Activated CD4-positive, alpha-beta T cell treated with anti-CD3 and anti-CD28 coated beads for 36 hours (primary cell): Measurements from ENCODE around the gene RSL1D1. TPM values are rescaled to one million over a fixed set of nuclear protein-coding genes. Genes with fewer than 3 reads are reported as not detected.

Experiments
- ATAC-seq: fragments of 200-7000 bp; cut with Tn5 transposase; one replicate; pipeline ENCODE4 v1.10.0; 2021; ENCODE audit warnings: mild to moderate bottlenecking, moderate library complexity
- CTCF ChIA-PET: fragments of 350-600 bp; sonication (Branson Sonifier 250); formaldehyde crosslinking; loops from one replicate; lab custom pipeline; 2021; ENCODE audit warnings: antibody characterized with exemption; lab: Charles Lee
- POLR2A ChIA-PET: fragments of 350-600 bp; sonication (Branson Sonifier 250); formaldehyde crosslinking; loops from one replicate; lab custom pipeline; 2021; ENCODE audit warnings: antibody characterized with exemption, inconsistent platforms; lab: Charles Lee
- DNase-seq: peaks from one replicate; pipeline ENCODE4 v3.0.0-alpha.2; 2020
- H3K27ac Mint-ChIP-seq: one replicate; pipeline ENCODE4 v1.8.0; 2021; ENCODE audit warnings: mixed read lengths
- H3K27me3 Mint-ChIP-seq: one replicate; pipeline ENCODE4 v1.8.0; 2021; ENCODE audit warnings: mixed read lengths
- H3K36me3 Mint-ChIP-seq: one replicate; pipeline ENCODE4 v1.8.0; 2021; ENCODE audit warnings: low read depth, mixed read lengths
- H3K4me1 Mint-ChIP-seq: one replicate; pipeline ENCODE4 v1.8.0; 2021; ENCODE audit warnings: mixed read lengths
- H3K4me3 Mint-ChIP-seq: one replicate; pipeline ENCODE4 v1.8.0; 2021; ENCODE audit warnings: mild to moderate bottlenecking, moderate library complexity, mixed read lengths
- H3K9me3 Mint-ChIP-seq: one replicate; pipeline ENCODE4 v1.8.0; 2021; ENCODE audit warnings: low read depth, mixed read lengths
- intact Hi-C, 2 experiments: fragments of 100-400 bp; cut with DNase I in 1 of 2; cut with micrococcal nuclease in 1 of 2; formaldehyde crosslinking; loops; one replicate each; pipeline versions ENCODE4 v1.14.2 to v1.15.1; 2022 to 2024; cut with DNase I, micrococcal nuclease
- total RNA-seq, 2 experiments: library from RNA; stranded (reverse); gene quantifications; one replicate each; pipeline ENCODE4 v1.2.3, GENCODE V29; 2021

RSL1D1 gene
- total RNA-seq = 100 to 1,000 TPM; 369 to 466 TPM

DNA sequence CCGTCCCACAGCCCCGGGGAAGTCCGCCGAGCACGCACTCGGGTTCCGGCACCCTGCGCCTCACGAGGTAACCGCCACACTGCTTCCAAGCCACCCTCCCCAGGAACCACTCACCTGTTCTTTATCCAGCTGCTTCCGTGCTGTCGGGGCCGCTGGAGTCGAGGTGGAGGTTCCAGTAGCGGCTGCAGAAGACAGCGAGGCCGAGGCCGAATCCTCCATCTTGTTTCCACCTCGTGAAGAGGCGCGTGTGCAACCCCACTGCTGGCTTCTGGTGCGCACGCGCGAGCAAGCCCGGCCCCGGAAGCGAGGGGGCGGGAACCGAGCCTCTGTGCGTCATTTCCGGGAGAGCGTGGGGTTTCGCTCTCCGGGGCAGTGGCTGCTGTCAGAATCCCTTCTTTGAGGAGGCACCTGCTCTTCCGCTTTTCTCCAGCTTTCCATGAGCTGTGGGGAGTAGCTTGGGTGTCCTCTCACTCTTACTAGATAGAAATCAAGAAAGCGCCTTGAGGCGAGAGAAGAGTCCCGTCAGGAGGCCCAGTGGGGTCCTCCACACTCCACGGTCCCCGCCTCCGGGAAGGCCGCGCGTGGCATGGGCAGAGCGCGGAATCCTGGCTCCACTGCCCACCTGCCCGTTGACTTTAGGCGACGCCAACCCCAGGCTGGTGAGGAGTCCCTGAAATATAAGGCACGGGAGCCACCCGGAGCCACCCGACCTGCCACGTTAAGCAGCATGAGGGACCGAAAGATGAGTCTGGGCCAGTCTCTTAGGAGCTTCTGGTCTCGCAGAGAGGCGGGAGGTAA lies at the start of gene RSL1D1:
Gene RSL1D1, minus strand, starts transcription at position 249 of the 798 bp plus-strand sequence. Its CDS starts 30 bp downstream, at position 219.
- intact Hi-C loops = loop anchor here (1.0 to 5.0 kb wide), 13 partner anchors 54 to 951 kb away; partner anchors contain the start of genes TXNDC11 (in 2 of the 2), ZC3H7A (in 2 of the 2), CLEC16A (in 1 of the 2) and CPPED1 (in 1 of the 2)
- peak within 1 kb of the TSS; percentile 99 for H3K4me3 Mint-ChIP-seq
- POLR2A ChIA-PET = interaction anchor here (0.6 to 1.4 kb wide), 5 partner anchors 54 to 440 kb away, joined by 3 to 4 read pairs (median 3); partner anchors contain the start of gene TXNDC11
- H3K27me3 Mint-ChIP-seq = no peaks in the 10 kb centered on the region
- peak within 1 kb of the TSS; percentile 96 for H3K27ac Mint-ChIP-seq
- ATAC-seq = peak; percentile 85
- H3K9me3 Mint-ChIP-seq = no peaks in the 10 kb centered on the region
- H3K36me3 Mint-ChIP-seq = peaks cover 62% of the 10 kb centered on the region
- CTCF ChIA-PET = interaction anchor here (0.6 to 2.9 kb wide), 7 partner anchors 11 to 269 kb away, joined by 3 to 10 read pairs (median 3); partner anchors contain the start of gene ZC3H7A
- peaks cover 52% of the 10 kb centered on the region for H3K4me1 Mint-ChIP-seq
- peak; percentile 96 for DNase-seq

DNA sequence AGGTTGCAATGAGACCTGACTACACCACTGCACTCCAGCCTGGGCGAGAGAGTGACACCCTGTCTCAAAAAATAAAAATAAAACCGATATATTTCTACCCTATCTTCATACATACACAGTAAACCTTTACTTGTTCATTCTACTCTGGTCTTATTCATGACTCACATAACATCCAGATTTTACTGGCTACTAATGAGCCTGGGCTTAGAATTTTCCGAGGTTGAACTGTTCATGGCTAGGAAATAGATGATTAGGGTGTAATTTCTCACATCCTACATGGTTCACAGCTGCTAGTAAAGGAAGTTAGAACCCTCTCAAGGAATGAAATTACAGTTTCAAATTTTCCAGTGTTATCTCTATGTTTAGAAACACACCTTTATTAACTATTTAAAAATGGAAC lies 49.7 kb upstream of the RSL1D1 start:
- CTCF ChIA-PET = no interaction called here
- intact Hi-C loops = no loop called here
- H3K27ac Mint-ChIP-seq = peak overlapping the region; percentile 71
- no peaks in the 10 kb centered on the region for H3K9me3 Mint-ChIP-seq
- no peak overlapping the region for H3K4me3 Mint-ChIP-seq
- peaks cover 74% of the 10 kb centered on the region for H3K4me1 Mint-ChIP-seq
- H3K36me3 Mint-ChIP-seq = peaks cover 24% of the 10 kb centered on the region
- peak; percentile 70 for ATAC-seq
- H3K27me3 Mint-ChIP-seq = no peaks in the 10 kb centered on the region
- POLR2A ChIA-PET = interaction anchor here (0.7 kb wide), 1 partner anchor 27 kb away, joined by 4 read pairs; no protein-coding TSS in a partner anchor
- DNase-seq = no peak

DNA sequence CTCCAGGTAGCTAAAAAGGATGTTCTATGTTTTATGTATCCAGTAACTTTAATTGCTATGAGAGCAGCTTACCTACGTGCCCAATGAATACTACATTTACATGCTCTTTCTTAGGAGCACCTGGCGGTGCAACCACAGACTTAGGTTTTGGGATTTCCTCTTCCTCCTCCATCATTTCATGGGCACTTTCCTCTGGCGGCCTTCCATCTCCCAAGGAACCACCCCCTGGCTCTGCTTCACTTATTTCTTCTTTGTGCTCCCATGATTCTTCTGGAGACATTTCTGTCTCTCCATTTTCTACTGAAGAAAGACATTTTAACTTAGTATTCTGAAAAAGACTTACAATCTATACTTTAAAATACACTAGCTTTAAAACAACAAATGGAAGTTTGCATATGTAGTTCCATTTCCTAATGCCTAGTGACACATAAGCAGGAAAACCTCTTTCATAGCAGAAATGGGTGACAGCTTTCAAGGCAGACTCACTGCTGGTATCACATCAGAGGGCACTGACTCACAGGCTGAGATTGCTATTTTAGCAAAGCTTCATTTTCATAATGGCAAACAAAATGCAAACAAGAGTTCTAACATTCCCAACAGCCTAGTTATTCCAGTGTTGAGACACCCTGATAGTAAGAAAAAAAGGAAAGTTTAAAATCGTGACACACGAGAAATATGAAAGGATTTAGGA lies 45.3 kb upstream of the RSL1D1 start:
- peak overlapping the region; percentile 77 for H3K27ac Mint-ChIP-seq
- ChIA-PET CTCF (interaction anchor here (0.8 to 1.1 kb wide), 3 partner anchors 19 to 99 kb away, joined by 3 read pairs; partner anchors contain the start of gene GSPT1), POLR2A (interaction anchor here (0.7 kb wide), 1 partner anchor 198 kb away, joined by 3 read pairs; no protein-coding TSS in a partner anchor)
- H3K27me3 Mint-ChIP-seq = no peaks in the 10 kb centered on the region
- peaks cover 29% of the 10 kb centered on the region for H3K36me3 Mint-ChIP-seq
- H3K4me3 Mint-ChIP-seq = no peak overlapping the region
- H3K9me3 Mint-ChIP-seq = no peaks in the 10 kb centered on the region
- H3K4me1 Mint-ChIP-seq = peaks cover 49% of the 10 kb centered on the region
- intact Hi-C loops = no loop called here
- ATAC-seq = peak; percentile 70
- peak; percentile 27 for DNase-seq

DNA sequence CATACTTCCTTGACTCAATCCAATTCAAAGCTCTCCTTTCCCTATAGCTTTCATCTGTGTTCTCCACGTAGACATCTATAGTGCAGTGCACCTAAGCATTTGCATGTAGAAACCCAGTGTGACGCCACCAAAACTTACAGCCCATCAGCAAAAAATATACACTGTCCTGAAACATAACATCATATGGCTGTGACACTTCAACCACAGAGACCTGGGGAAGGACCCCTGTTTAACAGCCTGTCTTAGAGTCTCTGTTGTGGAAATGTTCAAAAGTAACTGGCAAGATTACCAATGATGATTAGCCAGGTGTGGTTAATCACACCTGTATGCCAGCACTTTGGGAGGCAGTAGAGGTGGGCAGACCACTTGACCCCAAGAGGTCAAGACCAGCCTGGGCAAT lies 42.2 kb upstream of the RSL1D1 start:
- CTCF ChIA-PET = interaction anchor here (1.0 kb wide), 1 partner anchor 100 kb away, joined by 3 read pairs; no protein-coding TSS in a partner anchor
- H3K4me3 Mint-ChIP-seq = no peak overlapping the region
- ATAC-seq = no peak
- peaks cover 37% of the 10 kb centered on the region for H3K36me3 Mint-ChIP-seq
- H3K9me3 Mint-ChIP-seq = no peaks in the 10 kb centered on the region
- POLR2A ChIA-PET = interaction anchor here (0.6 to 0.7 kb wide), 2 partner anchors 185 to 187 kb away, joined by 3 read pairs; no protein-coding TSS in a partner anchor
- H3K27me3 Mint-ChIP-seq = no peaks in the 10 kb centered on the region
- peaks cover 21% of the 10 kb centered on the region for H3K4me1 Mint-ChIP-seq
- no peak overlapping the region for H3K27ac Mint-ChIP-seq
- intact Hi-C loops = no loop called here
- no peak for DNase-seq

DNA sequence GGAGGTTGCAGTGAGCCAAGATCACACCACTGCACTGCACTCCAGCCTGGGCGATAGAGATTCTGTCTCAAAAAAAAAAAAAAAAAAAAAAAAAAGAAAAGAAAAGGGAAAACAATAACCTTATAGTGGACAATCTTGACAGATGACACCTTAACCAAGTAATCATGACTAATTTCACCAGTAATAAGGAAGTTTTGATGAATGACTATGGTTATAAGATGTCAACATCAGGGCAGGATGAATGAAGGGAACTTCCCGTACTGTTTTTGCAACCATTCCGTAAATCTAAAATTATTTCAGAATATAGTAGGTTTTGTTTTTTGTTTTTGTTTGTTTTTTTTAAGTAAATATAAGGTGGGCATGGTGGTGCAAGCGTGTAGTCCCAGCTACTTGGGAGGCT lies 41.4 kb upstream of the RSL1D1 start:
- ChIA-PET POLR2A (interaction anchor here (0.6 to 0.7 kb wide), 2 partner anchors 186 to 188 kb away, joined by 3 read pairs; no protein-coding TSS in a partner anchor), CTCF (interaction anchor here (0.6 to 1.0 kb wide), 2 partner anchors 101 to 175 kb away, joined by 3 read pairs; no protein-coding TSS in a partner anchor)
- intact Hi-C loops = no loop called here
- Mint-ChIP-seq H3K4me3 (no peak overlapping the region), H3K4me1 (peaks cover 15% of the 10 kb centered on the region), H3K27me3 (no peaks in the 10 kb centered on the region), H3K27ac (no peak overlapping the region), H3K9me3 (no peaks in the 10 kb centered on the region), H3K36me3 (peaks cover 37% of the 10 kb centered on the region)
- ATAC-seq (no peak), DNase-seq (no peak)

DNA sequence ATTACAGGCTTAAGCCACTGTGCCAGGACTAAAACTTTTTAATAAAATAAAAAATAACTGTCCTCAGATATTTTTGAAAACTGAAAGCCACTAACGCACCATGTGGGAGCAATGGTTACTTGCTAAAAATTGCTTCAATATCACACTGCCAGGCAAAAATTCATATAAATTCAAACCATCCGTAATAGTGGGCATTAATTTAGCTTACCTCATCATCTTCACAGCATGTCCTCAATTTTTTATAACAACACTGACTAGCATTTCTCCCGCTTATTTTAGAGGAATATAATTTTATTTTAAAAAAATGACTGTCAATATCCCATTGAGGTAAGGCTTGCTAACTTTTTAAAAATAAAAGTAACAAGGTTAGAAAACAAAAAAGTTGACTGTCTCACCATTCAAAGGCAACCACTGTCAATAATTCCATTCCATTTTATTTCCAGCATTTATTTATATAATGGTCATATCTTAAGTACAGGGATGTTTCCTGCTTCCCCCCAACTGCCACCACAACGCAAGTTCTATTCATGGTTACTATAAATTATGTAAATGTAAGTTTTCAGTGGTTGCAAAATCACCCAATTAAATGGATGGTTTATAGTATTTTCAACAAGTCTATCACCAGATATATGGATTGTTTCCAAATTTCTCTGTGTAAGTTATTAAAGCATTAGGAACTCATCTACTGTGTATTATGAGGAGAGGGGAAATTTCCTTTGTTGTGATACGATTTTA lies 39.1 kb upstream of the RSL1D1 start:
- Mint-ChIP-seq H3K27me3 (no peaks in the 10 kb centered on the region), H3K9me3 (no peaks in the 10 kb centered on the region), H3K4me1 (no peaks in the 10 kb centered on the region), H3K4me3 (no peak overlapping the region), H3K36me3 (peaks cover 45% of the 10 kb centered on the region), H3K27ac (no peak overlapping the region)
- intact Hi-C loops = no loop called here
- ChIA-PET POLR2A (no interaction called here), CTCF (no interaction called here)
- ATAC-seq (no peak), DNase-seq (no peak)

DNA sequence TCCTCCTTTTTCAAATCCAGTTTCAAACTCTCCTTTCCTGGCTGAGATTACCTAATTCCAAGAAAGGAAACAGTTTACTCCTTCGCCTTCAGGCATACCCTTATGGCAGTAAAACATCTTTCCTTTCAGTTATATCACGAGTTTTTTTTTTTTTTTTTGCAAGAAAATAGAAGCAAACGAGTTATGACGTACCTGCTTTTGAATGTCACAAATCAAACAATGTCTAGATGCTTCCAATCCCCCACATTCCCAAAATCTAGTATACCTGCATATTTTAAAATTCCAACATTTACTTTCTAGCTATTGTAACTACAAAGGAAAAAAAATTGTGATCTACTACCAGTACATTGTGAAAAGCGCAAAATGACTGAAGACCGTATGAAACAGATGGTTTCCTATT lies 35.5 kb upstream of the RSL1D1 start:
- H3K36me3 Mint-ChIP-seq = peaks cover 50% of the 10 kb centered on the region
- CTCF ChIA-PET = no interaction called here
- ATAC-seq = no peak
- H3K4me1 Mint-ChIP-seq = no peaks in the 10 kb centered on the region
- no peaks in the 10 kb centered on the region for H3K9me3 Mint-ChIP-seq
- H3K4me3 Mint-ChIP-seq = no peak overlapping the region
- DNase-seq = no peak
- H3K27me3 Mint-ChIP-seq = no peaks in the 10 kb centered on the region
- POLR2A ChIA-PET = interaction anchor here (0.6 kb wide), 1 partner anchor 29 kb away, joined by 3 read pairs; the partner anchor contains the start of gene GSPT1
- intact Hi-C loops = no loop called here
- peak overlapping the region; percentile 61 for H3K27ac Mint-ChIP-seq

DNA sequence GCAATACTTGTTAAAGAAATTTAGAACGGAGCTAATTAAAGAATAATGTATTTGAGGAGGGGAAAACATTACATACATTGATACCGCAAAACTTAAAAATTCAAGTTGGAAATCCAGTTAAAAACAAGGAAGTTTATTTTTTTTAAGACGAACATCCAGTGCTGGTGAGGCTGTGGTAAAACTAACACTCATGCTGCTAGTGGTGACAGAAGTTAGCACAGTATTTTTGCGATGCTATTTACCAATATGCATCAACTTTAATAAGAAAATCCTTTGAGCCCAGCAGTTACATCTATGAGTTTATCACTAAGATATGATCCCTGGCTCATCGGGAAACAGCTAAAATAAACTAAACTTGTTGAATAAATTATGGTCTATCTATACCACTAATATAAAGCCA lies 32.7 kb upstream of the RSL1D1 start:
- Mint-ChIP-seq H3K27me3 (no peaks in the 10 kb centered on the region), H3K27ac (no peak overlapping the region), H3K4me1 (no peaks in the 10 kb centered on the region), H3K4me3 (no peak overlapping the region), H3K36me3 (peaks cover 58% of the 10 kb centered on the region), H3K9me3 (no peaks in the 10 kb centered on the region)
- ChIA-PET POLR2A (no interaction called here), CTCF (interaction anchor here (0.6 to 0.7 kb wide), 2 partner anchors 36 to 159 kb away, joined by 3 read pairs; no protein-coding TSS in a partner anchor)
- ATAC-seq = no peak
- intact Hi-C loops = no loop called here
- no peak for DNase-seq

DNA sequence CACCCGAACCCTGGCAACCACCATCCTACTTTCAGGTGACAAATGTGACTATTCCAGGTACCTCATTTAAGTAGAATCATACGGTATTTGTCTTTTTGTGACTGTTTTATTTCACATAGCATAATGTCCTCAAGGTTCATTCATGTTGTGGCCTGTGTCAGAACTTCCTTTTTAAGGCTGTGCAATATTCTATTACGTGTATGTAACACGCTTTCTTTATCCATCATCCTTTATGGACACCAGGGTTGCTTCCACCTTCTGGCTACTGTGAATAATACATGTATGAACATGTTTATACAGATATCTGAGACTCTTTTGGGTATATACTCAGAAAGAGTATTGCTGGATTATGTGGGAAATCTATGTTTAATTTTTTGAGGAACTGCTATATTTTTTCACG lies 28.7 kb upstream of the RSL1D1 start:
- CTCF ChIA-PET = interaction anchor here (1.2 kb wide), 1 partner anchor 11 kb away, joined by 3 read pairs; no protein-coding TSS in a partner anchor
- no peaks in the 10 kb centered on the region for H3K4me1 Mint-ChIP-seq
- DNase-seq (peak; percentile 17), ATAC-seq (no peak)
- H3K36me3 Mint-ChIP-seq = peaks cover 47% of the 10 kb centered on the region
- H3K27ac Mint-ChIP-seq = peak overlapping the region; percentile 56
- POLR2A ChIA-PET = no interaction called here
- H3K27me3 Mint-ChIP-seq = no peaks in the 10 kb centered on the region
- intact Hi-C loops = no loop called here
- no peaks in the 10 kb centered on the region for H3K9me3 Mint-ChIP-seq
- H3K4me3 Mint-ChIP-seq = no peak overlapping the region

DNA sequence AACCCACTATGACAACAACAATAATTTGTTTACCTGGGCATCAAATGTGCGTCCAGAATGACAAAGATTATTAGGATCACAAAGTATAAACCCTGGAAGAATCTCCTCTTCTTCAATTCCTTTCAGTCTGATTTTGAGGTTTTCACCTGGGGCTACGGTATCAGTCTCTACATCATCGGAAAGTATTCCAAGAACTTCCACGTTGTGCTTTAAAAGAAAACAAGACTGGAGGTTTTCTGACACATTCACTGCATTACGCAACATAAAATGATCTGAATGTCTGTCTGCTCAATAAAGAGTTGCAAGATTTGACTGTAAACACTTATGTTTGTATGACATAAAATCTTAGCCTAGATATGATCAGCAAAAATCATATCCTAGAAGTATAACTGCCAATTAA lies 26.0 kb upstream of the RSL1D1 start:
- Mint-ChIP-seq H3K36me3 (peaks cover 49% of the 10 kb centered on the region), H3K4me3 (no peak overlapping the region), H3K27me3 (no peaks in the 10 kb centered on the region), H3K27ac (no peak overlapping the region), H3K9me3 (no peaks in the 10 kb centered on the region), H3K4me1 (no peaks in the 10 kb centered on the region)
- DNase-seq = no peak
- CTCF ChIA-PET = no interaction called here
- intact Hi-C loops = no loop called here
- no peak for ATAC-seq
- POLR2A ChIA-PET = no interaction called here
